Astrocyte (in vitro differentiated cells and primary cell): ENCODE data around the gene PARD3B. TPM values are rescaled to one million over a fixed set of nuclear protein-coding genes. Genes with fewer than 3 reads are reported as not detected.

Experiments used
- DNase-seq: peaks from one replicate; pipeline ENCODE4 v3.0.0-alpha.2; 2010; ENCODE audit warnings: low read depth
- FAIRE-seq: peaks from 2 replicates; lab custom pipeline; 2011; peaks lifted over from hg19 to GRCh38; lab: Jason Lieb, UNC
- H2AFZ ChIP-seq: 2 replicates; pipeline ENCODE4 v1.6.0; 2012; ENCODE audit warnings: low read depth, low read length, inconsistent platforms
- H3K27ac ChIP-seq: 2 replicates; pipeline ENCODE4 v1.5.1; 2011; ENCODE audit warnings: low read depth, low read length, inconsistent platforms
- H3K27me3 ChIP-seq: 2 replicates; pipeline ENCODE4 v1.6.0; 2011; ENCODE audit warnings: low read length, inconsistent platforms; ENCODE audit not compliant: insufficient read depth
- H3K36me3 ChIP-seq: 2 replicates; pipeline ENCODE4 v1.5.1; 2011; ENCODE audit warnings: low read length, inconsistent platforms; ENCODE audit not compliant: insufficient read depth
- H3K4me1 ChIP-seq: 2 replicates; pipeline ENCODE4 v1.5.1; 2011; ENCODE audit warnings: low read length, inconsistent platforms; ENCODE audit not compliant: insufficient read depth
- H3K4me2 ChIP-seq: 2 replicates; pipeline ENCODE4 v1.6.0; 2012; ENCODE audit warnings: low read length, inconsistent platforms
- H3K4me3 ChIP-seq: 2 replicates; pipeline ENCODE4 v1.5.1; 2011; ENCODE audit warnings: low read depth, mild to moderate bottlenecking, low read length, inconsistent platforms; ENCODE audit not compliant: insufficient read depth
- H3K79me2 ChIP-seq: 2 replicates; pipeline ENCODE4 v1.6.0; 2012; ENCODE audit warnings: mild to moderate bottlenecking, low read length, inconsistent platforms; ENCODE audit not compliant: insufficient read depth
- H3K9ac ChIP-seq: 2 replicates; pipeline ENCODE4 v1.6.0; 2012; ENCODE audit warnings: mild to moderate bottlenecking, low read length, inconsistent platforms
- H3K9me3 ChIP-seq: 2 replicates; pipeline ENCODE4 v1.5.1; 2012; ENCODE audit warnings: low read depth, mild to moderate bottlenecking, low read length, inconsistent platforms; ENCODE audit not compliant: insufficient read depth
- H4K20me1 ChIP-seq: 2 replicates; pipeline ENCODE4 v1.6.0; 2012; ENCODE audit warnings: low read length, inconsistent platforms; ENCODE audit not compliant: insufficient read depth
- H3K27ac Mint-ChIP-seq: one replicate; pipeline ENCODE4 v1.8.0; 2021; ENCODE audit warnings: mild to moderate bottlenecking, mixed read lengths; ENCODE audit not compliant: unreplicated experiment
- H3K27me3 Mint-ChIP-seq: one replicate; pipeline ENCODE4 v1.8.0; 2021; ENCODE audit warnings: low read depth, mixed read lengths; ENCODE audit not compliant: unreplicated experiment
- H3K36me3 Mint-ChIP-seq: one replicate; pipeline ENCODE4 v1.8.0; 2021; ENCODE audit warnings: low read depth, mixed read lengths; ENCODE audit not compliant: unreplicated experiment
- H3K4me1 Mint-ChIP-seq: one replicate; pipeline ENCODE4 v1.8.0; 2021; ENCODE audit warnings: low read depth, mixed read lengths; ENCODE audit not compliant: unreplicated experiment
- H3K4me3 Mint-ChIP-seq: one replicate; pipeline ENCODE4 v1.8.0; 2021; ENCODE audit warnings: mild to moderate bottlenecking, moderate library complexity, mixed read lengths; ENCODE audit not compliant: unreplicated experiment
- H3K9me3 Mint-ChIP-seq: one replicate; pipeline ENCODE4 v1.8.0; 2021; ENCODE audit warnings: mild to moderate bottlenecking, mixed read lengths; ENCODE audit not compliant: unreplicated experiment
- CTCF ChIP-seq: IDR thresholded peaks from 2 replicates; pipeline ENCODE4 v1.5.1; 2011; ENCODE audit warnings: low read depth, mild to moderate bottlenecking, inconsistent platforms, low read length, moderate library complexity; ENCODE audit not compliant: insufficient read depth
- EZH2 ChIP-seq: IDR thresholded peaks from 2 replicates; pipeline ENCODE4 v1.6.1; 2012; ENCODE audit warnings: mild to moderate bottlenecking, low read length, inconsistent platforms; ENCODE audit not compliant: insufficient read depth
- total RNA-seq: library from RNA; stranded (reverse); gene quantifications from 2 replicates; pipeline ENCODE4 v1.2.1, GENCODE V29; 2021

Gene PARD3B
- total RNA-seq, 1 donor from 2014 or later = 6.5 TPM

- H3K4me3 Mint-ChIP-seq = no peak overlapping the region
- no peak for TF ChIP-seq EZH2
- TF ChIP-seq CTCF = no peak
- H2AFZ ChIP-seq = no peak overlapping the region
- H3K4me1 ChIP-seq = no peaks in the 10 kb centered on the region
- H3K4me1 Mint-ChIP-seq = no peaks in the 10 kb centered on the region
- no peak overlapping the region for H3K27ac ChIP-seq
- no peaks in the 10 kb centered on the region for H4K20me1 ChIP-seq
- no peaks in the 10 kb centered on the region for H3K9me3 ChIP-seq
- H3K27me3 ChIP-seq = no peaks in the 10 kb centered on the region
- peaks cover 2% of the 10 kb centered on the region for H3K36me3 Mint-ChIP-seq
- H3K9me3 Mint-ChIP-seq = peaks cover 1% of the 10 kb centered on the region
- FAIRE-seq (no peak), DNase-seq (no peak)
- no peak overlapping the region for H3K4me3 ChIP-seq
- no peak overlapping the region for H3K27ac Mint-ChIP-seq
- H3K36me3 ChIP-seq = no peaks in the 10 kb centered on the region
- H3K27me3 Mint-ChIP-seq = no peaks in the 10 kb centered on the region
- H3K9ac ChIP-seq = no peak overlapping the region
- no peaks in the 10 kb centered on the region for H3K79me2 ChIP-seq
- no peak overlapping the region for H3K4me2 ChIP-seq
Measured at GRCh38 chr2:205637779-205638503, 1092.7 kb downstream of the PARD3B start.

GRCh38 chr2:205640716-205641115 lies 1095.4 kb downstream of the PARD3B start:
- FAIRE-seq = no peak
- Histone ChIP-seq H3K4me2 (no peak overlapping the region), H2AFZ (no peak overlapping the region)

More at GRCh38 chr2:205640716-205641115, 1095.4 kb downstream of the PARD3B start:
- H3K79me2 ChIP-seq = no peaks in the 10 kb centered on the region
- peaks cover 4% of the 10 kb centered on the region for H3K4me1 ChIP-seq
- Mint-ChIP-seq H3K27ac (no peak overlapping the region), H3K9me3 (peaks cover 1% of the 10 kb centered on the region), H3K36me3 (no peaks in the 10 kb centered on the region), H3K4me1 (peaks cover 7% of the 10 kb centered on the region), H3K27me3 (no peaks in the 10 kb centered on the region), H3K4me3 (no peak overlapping the region)
- no peaks in the 10 kb centered on the region for H3K36me3 ChIP-seq
- TF ChIP-seq EZH2 (no peak), CTCF (no peak)
- no peaks in the 10 kb centered on the region for H4K20me1 ChIP-seq
- H3K9ac ChIP-seq = no peak overlapping the region
- no peaks in the 10 kb centered on the region for H3K27me3 ChIP-seq
- H3K9me3 ChIP-seq = no peaks in the 10 kb centered on the region
- no peak overlapping the region for H3K27ac ChIP-seq
- no peak for DNase-seq
- no peak overlapping the region for H3K4me3 ChIP-seq
